Measurements from ENCODE around the gene SMARCAL1.

DNA sequence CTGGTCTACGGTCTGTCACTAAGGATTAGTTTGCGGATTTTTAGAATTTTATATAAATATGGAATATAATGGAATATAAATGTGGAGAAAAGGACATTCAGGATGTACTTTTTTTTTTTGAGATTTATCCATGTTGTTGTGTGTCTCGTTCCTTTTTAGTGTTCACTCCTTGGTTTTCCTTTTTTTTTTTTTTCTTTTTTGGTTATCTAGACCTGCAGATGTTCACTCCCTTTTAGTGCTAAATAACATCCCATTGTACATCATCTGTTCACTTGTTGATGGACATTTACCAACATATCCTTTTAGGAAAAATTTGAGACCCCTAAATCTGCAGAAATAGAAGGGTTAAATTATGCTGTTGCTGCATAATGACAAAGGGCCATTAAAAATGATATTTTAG lies 60.9 kb downstream of the SMARCAL1 start:
- no peak for TF ChIP-seq EZH2 (IDR thresholded peaks at IDR 0.05; ENCODE audit: borderline replicate concordance, insufficient read depth, low read length, poor library complexity, severe bottlenecking)
- TF ChIP-seq, protein P1, sequence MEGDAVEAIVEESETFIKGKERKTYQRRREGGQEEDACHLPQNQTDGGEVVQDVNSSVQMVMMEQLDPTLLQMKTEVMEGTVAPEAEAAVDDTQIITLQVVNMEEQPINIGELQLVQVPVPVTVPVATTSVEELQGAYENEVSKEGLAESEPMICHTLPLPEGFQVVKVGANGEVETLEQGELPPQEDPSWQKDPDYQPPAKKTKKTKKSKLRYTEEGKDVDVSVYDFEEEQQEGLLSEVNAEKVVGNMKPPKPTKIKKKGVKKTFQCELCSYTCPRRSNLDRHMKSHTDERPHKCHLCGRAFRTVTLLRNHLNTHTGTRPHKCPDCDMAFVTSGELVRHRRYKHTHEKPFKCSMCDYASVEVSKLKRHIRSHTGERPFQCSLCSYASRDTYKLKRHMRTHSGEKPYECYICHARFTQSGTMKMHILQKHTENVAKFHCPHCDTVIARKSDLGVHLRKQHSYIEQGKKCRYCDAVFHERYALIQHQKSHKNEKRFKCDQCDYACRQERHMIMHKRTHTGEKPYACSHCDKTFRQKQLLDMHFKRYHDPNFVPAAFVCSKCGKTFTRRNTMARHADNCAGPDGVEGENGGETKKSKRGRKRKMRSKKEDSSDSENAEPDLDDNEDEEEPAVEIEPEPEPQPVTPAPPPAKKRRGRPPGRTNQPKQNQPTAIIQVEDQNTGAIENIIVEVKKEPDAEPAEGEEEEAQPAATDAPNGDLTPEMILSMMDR (IDR thresholded peaks at IDR 0.05; ENCODE audit: poor library complexity, severe bottlenecking): no peak
- no peak for TF ChIP-seq MXI1 (conservative IDR thresholded peaks at IDR 0.05; ENCODE audit: poor library complexity, severe bottlenecking)
- no peak for TF ChIP-seq EP300 (conservative IDR thresholded peaks at IDR 0.05; ENCODE audit: poor library complexity, severe bottlenecking)
- TF ChIP-seq RAD21 (conservative IDR thresholded peaks at IDR 0.05): no peak
- TF ChIP-seq POLR2AphosphoS5 (IDR thresholded peaks at IDR 0.05): no peak

Measured in neural cell (in vitro differentiated cells).